GM19043 (cell line): ENCODE results near the gene TMEM72.
"Not testable (repeated sequence)": the region's sequence is repeated elsewhere in the genome, so short reads cannot be mapped to it uniquely, and the experiment has no call there.

Source experiments
- ATAC-seq: cut with Tn5 transposase; IDR thresholded peaks from one replicate; pipeline ENCODE4 v1.9.1; 2021; ENCODE audit warnings: low read depth; ENCODE audit not compliant: unreplicated experiment

Gene TMEM72

DNA sequence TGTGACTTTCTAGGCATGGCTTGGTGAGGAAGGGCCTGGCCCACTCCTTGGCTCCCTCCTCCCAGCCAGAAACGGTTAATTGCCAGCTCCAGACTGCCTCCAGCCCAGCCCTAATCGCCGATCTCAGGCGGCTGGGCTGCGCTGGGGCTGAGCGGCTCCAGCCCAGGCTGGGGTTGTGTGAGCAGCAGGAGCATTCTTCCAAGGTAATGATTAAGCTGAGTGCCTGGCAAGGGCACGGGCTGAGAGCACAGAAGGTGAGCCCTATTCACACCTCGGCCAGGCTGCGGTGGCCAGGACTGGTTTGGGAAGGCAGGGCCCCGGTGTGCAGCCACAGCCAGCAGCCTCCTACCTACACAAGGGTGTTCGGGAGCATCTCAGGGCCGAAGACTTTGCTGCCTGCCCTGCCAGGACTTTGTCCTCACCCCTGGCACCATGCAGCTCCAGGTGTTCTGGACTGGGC is at the start of gene TMEM72:
TSS of gene TMEM72 (plus strand) at position 257 of the 460 bp plus-strand sequence. CDS start at position 433, 176 bp downstream.
- no peak for ATAC-seq

GRCh38 chr10:44862006-44862751 is 49.0 kb upstream of the TMEM72 start:
- ATAC-seq = no peak

- no peak for ATAC-seq
Observed at GRCh38 chr10:44862924-44863323, 48.2 kb upstream of the TMEM72 start.

DNA sequence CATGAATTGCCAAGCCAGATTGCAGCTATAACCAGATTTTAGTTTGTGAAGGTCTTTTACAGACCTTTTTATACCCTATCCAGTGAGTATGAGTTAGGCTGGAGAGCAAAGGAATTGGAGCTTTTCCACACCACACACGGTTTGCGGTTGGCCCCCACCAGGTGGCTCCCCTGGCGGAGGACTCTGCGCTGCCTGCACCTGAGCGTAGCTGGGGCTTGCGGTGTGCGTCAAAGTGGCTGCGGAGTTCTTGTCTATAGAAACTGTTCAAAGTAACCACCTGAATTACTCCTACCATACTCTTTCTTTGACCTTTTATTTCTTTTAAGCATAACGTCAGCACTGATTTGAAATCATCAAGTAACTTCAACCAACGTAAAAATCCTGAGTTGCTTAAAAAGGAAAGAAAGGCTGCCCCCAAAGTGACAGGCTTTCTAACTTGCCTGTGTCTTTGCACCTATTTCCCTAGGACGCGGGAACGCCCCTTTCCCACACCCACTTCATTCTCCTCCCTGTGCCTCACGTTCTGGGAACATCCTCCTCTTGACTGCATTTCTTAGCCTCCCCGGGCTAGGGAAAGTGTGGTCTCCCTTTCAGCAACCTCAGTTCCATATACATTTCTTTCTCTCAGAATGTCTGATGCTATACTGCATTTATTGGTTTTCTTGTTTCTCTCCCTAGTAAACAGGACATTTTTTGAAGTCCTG is 47.6 kb upstream of the TMEM72 start:
- ATAC-seq = no peak

DNA sequence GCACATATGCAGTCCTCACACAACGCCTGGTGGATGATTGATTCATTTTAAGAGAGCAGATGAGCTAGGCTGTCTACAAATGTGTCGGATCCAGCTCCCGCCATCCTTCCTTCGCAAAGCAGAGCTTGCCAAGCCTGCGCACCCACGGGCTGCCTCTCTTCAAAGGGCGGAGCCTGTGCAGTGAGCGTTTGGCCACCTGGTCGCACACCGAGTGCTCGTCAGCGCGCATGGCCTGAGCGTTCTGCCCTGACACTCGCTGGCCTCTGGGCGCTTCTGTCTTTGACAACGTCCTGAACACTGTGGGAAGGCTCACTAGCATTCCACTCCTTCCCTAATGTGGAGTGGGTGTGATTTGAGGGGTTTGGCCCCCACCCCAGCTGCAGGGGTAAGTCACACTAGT is 47.1 kb upstream of the TMEM72 start:
- ATAC-seq = no peak

DNA sequence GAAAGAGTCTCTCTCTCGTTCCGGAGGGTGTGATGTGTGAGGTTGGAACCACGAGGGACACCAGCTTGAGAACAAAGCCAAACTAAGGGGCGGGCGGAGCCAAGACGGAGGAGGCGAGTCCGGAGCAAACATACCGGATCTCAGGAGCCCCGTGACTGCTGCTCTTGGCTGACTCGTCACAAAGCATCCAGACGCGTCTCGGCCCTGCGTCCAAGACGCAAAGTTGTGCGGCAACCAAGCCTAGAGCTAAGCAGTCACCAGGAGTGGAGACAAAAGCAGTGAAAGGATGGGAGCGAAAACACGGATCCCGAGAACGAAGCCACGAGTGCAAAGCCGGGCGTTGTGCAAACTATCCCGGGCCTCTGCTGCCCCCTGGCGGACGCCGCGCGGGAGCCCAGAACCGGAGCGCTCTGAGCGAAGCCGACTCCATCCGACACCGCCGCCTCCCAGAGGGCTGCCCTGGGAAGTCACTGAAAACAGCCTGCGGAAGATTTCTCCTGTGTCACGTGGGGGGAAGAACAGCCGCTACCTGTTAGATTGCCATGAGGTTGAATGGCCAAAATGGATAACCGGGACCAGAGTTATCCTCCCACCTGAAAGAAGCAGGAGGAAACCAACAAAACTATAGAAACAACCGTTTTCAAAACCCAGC is 46.4 kb upstream of the TMEM72 start:
- peak; percentile 88 for ATAC-seq

GRCh38 chr10:44865289-44865671 is 45.9 kb upstream of the TMEM72 start:
- no peak for ATAC-seq

GRCh38 chr10:44866367-44866766 is 44.8 kb upstream of the TMEM72 start:
- not testable (repeated sequence) for ATAC-seq

- no peak for ATAC-seq
Observed at GRCh38 chr10:44870031-44870430, 41.1 kb upstream of the TMEM72 start.

GRCh38 chr10:44873160-44873559 is 38.0 kb upstream of the TMEM72 start:
- ATAC-seq = no peak

DNA sequence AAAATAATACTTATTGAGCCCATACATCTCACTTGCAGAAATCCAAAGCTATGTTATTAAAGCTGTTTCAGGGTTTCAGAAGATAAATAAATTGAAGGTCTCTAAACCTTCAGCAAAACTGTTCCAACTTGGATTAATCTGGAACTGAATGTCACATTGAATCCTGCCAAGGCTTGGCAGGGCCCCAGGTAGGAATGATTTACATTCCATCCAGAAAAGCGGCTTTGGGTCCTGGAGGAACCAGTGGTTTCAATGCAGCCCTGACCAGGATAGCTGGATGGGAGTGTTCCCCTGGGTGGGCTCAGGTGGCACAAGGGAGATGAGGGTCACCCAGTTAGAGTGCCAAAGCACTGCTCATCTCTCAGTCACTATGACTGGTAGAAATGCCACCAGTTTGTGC is 37.0 kb upstream of the TMEM72 start:
- ATAC-seq = no peak

DNA sequence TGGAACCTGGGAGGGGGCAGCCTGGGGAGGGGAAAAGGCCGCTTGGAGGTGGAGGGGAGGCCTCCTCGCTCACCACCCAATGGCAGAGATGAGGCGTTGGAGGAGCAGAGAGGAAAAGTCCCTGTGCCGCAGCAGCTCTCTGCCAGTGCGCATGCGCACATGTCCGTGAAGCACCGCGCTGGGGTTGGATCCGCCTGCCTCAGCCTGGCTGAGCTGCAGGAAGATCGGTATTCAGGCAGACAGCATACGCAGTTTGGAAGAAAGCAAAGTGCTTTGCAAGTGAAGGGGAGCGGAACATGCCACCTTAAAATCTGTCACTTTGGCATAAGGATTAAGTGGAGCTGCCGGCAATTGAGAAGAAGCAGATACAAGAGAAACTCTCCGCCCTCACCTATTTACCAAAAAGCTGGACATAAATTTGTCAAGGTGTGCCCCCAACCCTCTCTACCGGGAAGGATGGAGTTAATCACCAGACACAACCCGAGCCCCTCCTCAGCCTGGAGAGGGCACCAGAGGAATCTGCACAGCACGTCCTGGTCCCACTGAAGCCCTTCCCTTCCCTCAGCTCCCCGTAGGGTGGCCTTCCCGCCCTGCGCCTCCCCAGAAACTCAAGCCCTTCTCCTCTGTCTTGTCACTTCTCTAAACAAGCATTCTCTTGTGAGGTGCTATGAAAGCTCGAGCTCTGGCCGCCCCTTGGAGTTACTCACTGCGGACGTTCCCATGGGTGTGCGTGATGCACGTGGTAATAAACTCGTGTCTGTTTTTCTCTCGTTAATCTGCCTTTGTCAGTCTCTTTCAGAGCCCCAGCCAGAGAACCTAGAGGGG is 32.2 kb upstream of the TMEM72 start:
- peak; percentile 81 for ATAC-seq

DNA sequence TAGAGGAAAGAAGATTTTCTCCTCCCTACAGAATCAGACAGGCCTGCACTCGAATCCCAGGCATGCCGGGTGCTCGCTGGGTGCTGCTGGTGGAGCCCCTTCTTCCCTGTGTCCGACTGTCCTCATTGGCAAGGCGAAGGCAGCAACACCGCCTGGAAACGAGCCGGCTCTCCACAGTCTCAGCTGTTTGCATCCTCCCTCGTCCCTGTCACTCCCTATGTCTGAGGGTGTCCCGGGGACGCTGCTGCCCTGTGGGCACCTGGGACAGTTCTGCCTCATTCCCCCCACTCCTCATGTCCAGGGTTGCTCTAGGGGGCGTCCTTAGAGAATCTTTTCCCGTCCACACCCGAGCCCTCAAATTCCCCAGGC is 31.6 kb upstream of the TMEM72 start:
- no peak for ATAC-seq

DNA sequence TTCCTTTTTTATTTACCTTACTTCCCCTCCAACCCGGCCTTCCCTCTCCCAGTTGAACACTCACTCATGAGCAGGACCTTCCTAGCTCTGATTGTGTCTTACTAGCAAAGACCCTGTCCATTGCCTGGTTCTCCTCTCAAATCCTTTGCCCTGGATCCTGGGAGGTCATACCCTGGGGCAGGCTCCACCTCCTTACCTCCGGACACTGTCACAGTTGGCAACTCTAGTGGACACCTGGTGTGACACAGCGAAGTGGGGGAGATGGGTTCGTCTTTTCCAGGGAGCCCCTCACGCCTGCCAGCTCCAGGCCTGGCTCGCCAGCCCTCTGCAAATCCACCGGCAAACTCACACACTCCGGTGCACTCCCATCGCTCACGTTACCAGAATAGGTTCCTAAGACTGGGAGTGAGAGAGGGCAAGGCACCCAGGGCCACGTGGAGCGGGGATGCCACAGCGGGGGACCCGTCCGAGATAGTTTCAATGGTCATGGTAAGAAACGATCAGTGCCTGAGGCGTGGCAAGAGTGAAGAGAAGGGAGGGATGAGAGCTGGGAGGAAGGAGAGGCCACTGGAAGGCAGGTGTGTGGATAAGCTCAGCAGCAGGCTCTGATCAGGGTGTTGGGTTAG is 30.9 kb upstream of the TMEM72 start:
- no peak for ATAC-seq

- ATAC-seq = no peak
Observed at GRCh38 chr10:44881649-44882048, 29.5 kb upstream of the TMEM72 start.

DNA sequence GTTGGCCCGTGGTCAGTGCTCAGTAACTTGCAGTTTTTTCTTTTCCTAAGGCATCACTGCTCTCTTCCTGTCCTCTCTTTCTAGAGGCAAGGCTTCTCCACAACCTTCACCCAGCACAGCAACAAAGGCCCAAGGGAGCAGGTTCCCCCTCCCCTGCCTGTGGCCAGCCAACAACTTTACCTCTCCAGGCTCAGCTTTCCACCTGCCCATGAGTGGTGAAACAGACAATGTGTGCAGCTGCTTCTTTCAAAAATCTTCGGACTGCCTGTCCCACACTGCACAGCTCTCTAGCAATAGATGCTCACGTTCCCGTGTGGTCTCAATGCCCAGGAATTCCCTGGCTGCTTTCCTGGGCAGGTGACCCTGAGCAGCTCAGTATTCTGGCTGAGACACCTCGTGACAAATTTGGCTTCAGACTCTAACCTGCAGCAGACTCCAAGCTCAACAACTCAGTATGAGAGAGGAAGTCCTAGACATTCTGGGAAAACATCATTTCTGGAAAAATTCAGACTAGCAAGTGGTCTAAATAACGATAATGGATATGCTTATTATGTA is 28.9 kb upstream of the TMEM72 start:
- no peak for ATAC-seq

DNA sequence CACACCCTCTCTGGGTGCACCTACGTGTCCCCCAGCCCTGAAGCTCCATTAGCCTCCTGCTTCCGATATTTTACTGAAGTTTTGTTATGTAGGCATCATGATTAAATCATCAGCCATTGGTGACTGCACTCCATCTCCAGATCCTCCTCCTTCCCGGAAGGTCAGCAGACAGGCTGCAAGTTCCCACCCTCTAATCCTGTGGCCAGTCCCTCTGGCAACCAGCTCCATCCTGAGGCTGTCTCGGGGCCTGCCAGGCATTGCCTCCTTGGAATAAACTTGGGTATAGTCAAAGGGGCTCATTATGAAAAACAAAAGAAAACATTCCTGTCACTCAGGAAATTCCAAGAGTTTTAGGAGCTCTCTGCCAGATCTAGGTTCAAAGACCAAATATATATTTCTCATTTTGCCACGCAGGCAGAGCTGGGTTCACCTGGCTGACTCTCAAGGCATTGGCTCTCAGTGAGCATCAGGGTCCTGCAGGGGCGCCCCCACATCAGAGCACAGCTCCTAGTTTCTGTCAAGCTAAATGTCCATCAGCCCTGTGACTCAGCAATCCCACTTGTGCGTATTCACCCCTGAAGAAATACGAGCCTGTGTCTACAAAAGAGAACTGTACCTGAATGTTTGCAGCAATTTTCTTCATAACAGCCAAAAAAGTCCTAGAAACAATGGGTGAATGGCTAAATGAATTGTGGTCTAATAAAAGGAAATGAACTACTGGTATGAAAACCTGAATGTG is 27.4 kb upstream of the TMEM72 start:
- no peak for ATAC-seq

DNA sequence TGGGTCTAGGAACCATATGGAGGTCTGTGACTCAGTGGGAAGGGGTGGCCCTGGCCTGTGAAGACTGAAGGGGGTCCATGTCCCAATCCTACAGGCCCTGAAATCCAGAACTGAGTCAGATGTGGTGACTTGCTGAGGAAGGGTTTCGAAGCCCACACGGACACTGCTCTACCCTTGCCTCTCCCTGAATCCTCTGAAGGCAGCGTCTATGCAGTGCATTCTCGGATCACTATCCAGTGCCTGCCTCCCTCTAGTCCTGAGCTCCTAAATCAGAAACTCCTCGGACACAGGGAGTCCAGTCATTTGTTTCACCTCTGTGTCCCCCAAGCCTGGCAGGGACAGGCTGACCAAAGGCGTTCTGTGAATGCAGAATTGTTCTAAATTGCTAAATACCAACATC is 25.4 kb upstream of the TMEM72 start:
- no peak for ATAC-seq

DNA sequence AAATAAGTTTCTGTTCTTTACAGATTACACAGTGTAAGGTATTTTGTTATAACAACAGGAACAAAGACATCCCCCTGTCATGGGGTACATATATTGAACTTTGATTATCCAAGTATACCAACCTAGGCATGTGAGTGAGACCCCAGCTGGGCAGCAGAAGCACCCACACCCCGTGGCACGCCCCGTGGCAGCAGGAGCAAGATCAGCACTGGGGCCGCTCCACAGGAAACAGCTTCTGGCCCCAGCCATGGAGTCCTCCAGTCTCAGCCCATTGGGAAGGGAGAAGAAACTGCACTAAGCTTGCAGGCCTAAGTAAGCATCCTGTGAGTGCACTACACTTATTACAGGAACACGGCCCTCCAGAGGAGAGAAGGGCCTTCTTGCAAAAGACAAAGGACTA is 24.2 kb upstream of the TMEM72 start:
- no peak for ATAC-seq
